MCF 10A (cell line): ENCODE data around the gene CLEC4G. TPM values are rescaled to one million over a fixed set of nuclear protein-coding genes. Genes with fewer than 3 reads are reported as not detected.

ENCODE experiments used
- BruUV-seq: library from RNA; stranded (reverse); fragments of 400-500 nt; replicated peaks from 2 replicates; lab custom pipeline; 2021; lab: Mats Ljungman, UMichigan
- CTCF ChIA-PET: fragments of 300-600 bp; sonication (Branson Sonifier 250); formaldehyde crosslinking; extraction: SDS; loops from one replicate; lab custom pipeline; 2021; ENCODE audit warnings: antibody characterized with exemption, inconsistent platforms; lab: Yijun Ruan, JAX
- POLR2A ChIA-PET: fragments of 300-600, 350-650 bp; sonication (Branson Sonifier 250); formaldehyde crosslinking; extraction: SDS; loops from one replicate; lab custom pipeline; 2020; ENCODE audit warnings: antibody characterized with exemption, inconsistent platforms; lab: Yijun Ruan, JAX
- DNase-seq: peaks from one replicate; pipeline ENCODE4 v3.0.0-alpha.2; 2018; ENCODE audit not compliant: unreplicated experiment
- H3K27ac Mint-ChIP-seq: one replicate; pipeline ENCODE4 v1.8.0; 2022; ENCODE audit warnings: mild to moderate bottlenecking, low read depth, mixed read lengths; ENCODE audit not compliant: unreplicated experiment
- H3K27me3 Mint-ChIP-seq: one replicate; pipeline ENCODE4 v1.8.0; 2022; ENCODE audit warnings: mixed read lengths; ENCODE audit not compliant: insufficient read depth, unreplicated experiment
- H3K36me3 Mint-ChIP-seq: one replicate; pipeline ENCODE4 v1.8.0; 2022; ENCODE audit warnings: mild to moderate bottlenecking, moderate library complexity, mixed read lengths; ENCODE audit not compliant: insufficient read depth, unreplicated experiment
- H3K4me1 Mint-ChIP-seq: one replicate; pipeline ENCODE4 v1.8.0; 2022; ENCODE audit warnings: mixed read lengths; ENCODE audit not compliant: insufficient read depth, unreplicated experiment
- H3K4me3 Mint-ChIP-seq: one replicate; pipeline ENCODE4 v1.8.0; 2022; ENCODE audit warnings: mild to moderate bottlenecking, moderate library complexity, mixed read lengths; ENCODE audit not compliant: unreplicated experiment
- H3K9me3 Mint-ChIP-seq: one replicate; pipeline ENCODE4 v1.8.0; 2022; ENCODE audit warnings: mixed read lengths; ENCODE audit not compliant: unreplicated experiment
- CTCF ChIP-seq: fragments of 200-600 bp; IDR thresholded peaks from one replicate; pipeline ENCODE4 v1.8.0; 2022; ENCODE audit warnings: antibody characterized with exemption, mild to moderate bottlenecking; ENCODE audit not compliant: unreplicated experiment
- intact Hi-C: fragments of 100-400 bp; cut with micrococcal nuclease; formaldehyde crosslinking; loops from 2 replicates; pipeline ENCODE4 v1.14.1; 2022
- total RNA-seq: library from RNA; stranded (reverse); gene quantifications from 2 replicates; pipeline ENCODE4 v1.2.3, GENCODE V29; 2022

The CLEC4G gene
- total RNA-seq, 1 experiment from 2014 or later = not detected

- Mint-ChIP-seq H3K4me3 (no peak overlapping the region), H3K4me1 (peaks cover 3% of the 10 kb centered on the region), H3K36me3 (no peaks in the 10 kb centered on the region), H3K27ac (no peak overlapping the region), H3K27me3 (peaks cover 34% of the 10 kb centered on the region), H3K9me3 (no peaks in the 10 kb centered on the region)
- ChIA-PET POLR2A (no interaction called here), CTCF (no interaction called here)
- no TSS peak for BruUV-seq
- intact Hi-C loops = no loop called here
- no peak for DNase-seq
- TF ChIP-seq CTCF = no peak
These were observed 27.4 kb downstream of the CLEC4G start for GRCh38 chr19:7704280-7705060.

GRCh38 chr19:7703332-7703731 is 28.6 kb downstream of the CLEC4G start:
- ChIA-PET POLR2A (no interaction called here), CTCF (interaction anchor here (0.6 to 0.7 kb wide), 2 partner anchors 79 to 1283 kb away, joined by 3 read pairs; no protein-coding TSS in a partner anchor)
- Mint-ChIP-seq H3K27me3 (peaks cover 40% of the 10 kb centered on the region), H3K4me3 (no peak overlapping the region), H3K36me3 (no peaks in the 10 kb centered on the region), H3K4me1 (peaks cover 10% of the 10 kb centered on the region), H3K27ac (no peak overlapping the region), H3K9me3 (no peaks in the 10 kb centered on the region)
- no TSS peak for BruUV-seq
- no peak for TF ChIP-seq CTCF
- DNase-seq = no peak
- intact Hi-C loops = no loop called here

- BruUV-seq = no TSS peak
- Mint-ChIP-seq H3K27me3 (peaks cover 55% of the 10 kb centered on the region), H3K36me3 (no peaks in the 10 kb centered on the region), H3K27ac (no peak within 1 kb of the TSS), H3K4me3 (no peak within 1 kb of the TSS), H3K4me1 (peaks cover 10% of the 10 kb centered on the region), H3K9me3 (no peaks in the 10 kb centered on the region)
- intact Hi-C loops = no loop called here
- DNase-seq = no peak
- POLR2A ChIA-PET = interaction anchor here (0.5 kb wide), 1 partner anchor 129 kb away, joined by 3 read pairs; no protein-coding TSS in a partner anchor
- CTCF ChIA-PET = interaction anchor here (0.6 to 0.7 kb wide), 3 partner anchors 16 to 150 kb away, joined by 3 to 4 read pairs (median 3); partner anchors contain the start of gene PCP2
- no peak for TF ChIP-seq CTCF
These were observed 30.1 kb downstream of the CLEC4G start, which contains the start of gene FCER2 for GRCh38 chr19:7701654-7702457. Gene FCER2, minus strand, starts transcription at chr19:7702131. Its CDS starts 2,371 bp downstream, at chr19:7699760.
